WI38 (cell line): ENCODE measurements around the gene SLC34A2.

Source experiments
- H3K4me3 ChIP-seq: 2 replicates; pipeline ENCODE4 v1.5.1; 2011; ENCODE audit warnings: low read depth, mild to moderate bottlenecking, control low read depth, low read length
- TF ChIP-seq, protein P1 (sequence below): IDR thresholded peaks from 2 replicates; pipeline ENCODE4 v1.5.1; 2012; ENCODE audit warnings: low read depth, mild to moderate bottlenecking, control low read depth, low read length

SLC34A2 gene

DNA sequence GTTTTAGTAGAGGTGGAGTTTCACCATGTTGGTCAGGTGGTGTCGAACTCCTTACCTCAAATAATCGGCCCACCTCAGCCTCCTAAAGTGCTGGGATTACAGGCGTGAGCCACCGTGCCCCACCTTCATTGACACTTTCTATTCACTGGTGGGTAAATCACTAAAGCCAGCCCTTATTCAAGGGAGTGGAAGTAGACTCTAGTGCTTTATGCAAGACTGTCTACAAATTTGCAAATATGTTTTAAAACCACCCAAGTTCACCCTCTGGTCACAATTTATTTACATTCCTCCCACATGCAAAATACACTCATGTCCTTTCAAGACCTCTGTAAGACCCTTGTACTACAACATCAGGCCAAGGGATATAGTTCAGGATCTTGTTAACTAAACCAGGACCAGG, 45.0 kb downstream of the SLC34A2 start:
- TF ChIP-seq, protein P1, sequence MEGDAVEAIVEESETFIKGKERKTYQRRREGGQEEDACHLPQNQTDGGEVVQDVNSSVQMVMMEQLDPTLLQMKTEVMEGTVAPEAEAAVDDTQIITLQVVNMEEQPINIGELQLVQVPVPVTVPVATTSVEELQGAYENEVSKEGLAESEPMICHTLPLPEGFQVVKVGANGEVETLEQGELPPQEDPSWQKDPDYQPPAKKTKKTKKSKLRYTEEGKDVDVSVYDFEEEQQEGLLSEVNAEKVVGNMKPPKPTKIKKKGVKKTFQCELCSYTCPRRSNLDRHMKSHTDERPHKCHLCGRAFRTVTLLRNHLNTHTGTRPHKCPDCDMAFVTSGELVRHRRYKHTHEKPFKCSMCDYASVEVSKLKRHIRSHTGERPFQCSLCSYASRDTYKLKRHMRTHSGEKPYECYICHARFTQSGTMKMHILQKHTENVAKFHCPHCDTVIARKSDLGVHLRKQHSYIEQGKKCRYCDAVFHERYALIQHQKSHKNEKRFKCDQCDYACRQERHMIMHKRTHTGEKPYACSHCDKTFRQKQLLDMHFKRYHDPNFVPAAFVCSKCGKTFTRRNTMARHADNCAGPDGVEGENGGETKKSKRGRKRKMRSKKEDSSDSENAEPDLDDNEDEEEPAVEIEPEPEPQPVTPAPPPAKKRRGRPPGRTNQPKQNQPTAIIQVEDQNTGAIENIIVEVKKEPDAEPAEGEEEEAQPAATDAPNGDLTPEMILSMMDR: no peak
- no peak overlapping the region for H3K4me3 ChIP-seq

GRCh38 chr4:25702848-25703247, 47.2 kb downstream of the SLC34A2 start:
- TF ChIP-seq, protein P1: no peak
- no peak overlapping the region for H3K4me3 ChIP-seq

DNA sequence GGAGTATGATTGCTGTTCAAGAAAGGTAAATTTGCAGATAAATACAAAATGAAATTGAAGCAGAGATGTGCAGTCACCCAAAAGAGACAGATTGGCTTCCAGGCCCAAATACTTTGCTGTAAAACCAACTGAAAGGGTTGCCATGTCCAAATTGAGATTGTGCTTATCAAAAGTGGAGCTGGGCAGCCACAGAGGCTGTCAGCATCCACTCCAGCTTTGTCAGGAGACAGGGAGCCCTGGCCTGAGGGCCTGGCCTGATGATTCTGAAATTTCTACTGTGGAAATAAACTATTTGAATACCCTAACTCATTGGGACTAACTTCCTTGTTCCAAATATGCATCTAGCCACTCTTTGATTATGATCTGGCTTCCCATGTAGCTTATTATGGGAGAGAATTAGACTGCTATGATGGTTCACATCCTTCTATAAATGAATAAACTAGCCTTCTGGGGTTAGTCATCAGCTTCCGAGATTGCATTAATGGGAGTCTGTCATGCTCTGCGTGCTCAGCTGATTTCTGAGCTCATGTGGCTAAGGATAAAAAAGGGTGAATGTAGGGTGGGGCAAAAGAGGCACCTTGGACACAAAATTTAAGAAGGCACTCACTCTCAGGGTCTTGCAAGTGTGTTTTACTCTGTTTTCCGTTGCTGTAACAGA, 48.2 kb downstream of the SLC34A2 start:
- H3K4me3 ChIP-seq: no peak overlapping the region
- TF ChIP-seq, protein P1: no peak

- no peak overlapping the region for H3K4me3 ChIP-seq
- TF ChIP-seq, protein P1: no peak
These were observed 48.9 kb downstream of the SLC34A2 start for GRCh38 chr4:25704516-25704915.

DNA sequence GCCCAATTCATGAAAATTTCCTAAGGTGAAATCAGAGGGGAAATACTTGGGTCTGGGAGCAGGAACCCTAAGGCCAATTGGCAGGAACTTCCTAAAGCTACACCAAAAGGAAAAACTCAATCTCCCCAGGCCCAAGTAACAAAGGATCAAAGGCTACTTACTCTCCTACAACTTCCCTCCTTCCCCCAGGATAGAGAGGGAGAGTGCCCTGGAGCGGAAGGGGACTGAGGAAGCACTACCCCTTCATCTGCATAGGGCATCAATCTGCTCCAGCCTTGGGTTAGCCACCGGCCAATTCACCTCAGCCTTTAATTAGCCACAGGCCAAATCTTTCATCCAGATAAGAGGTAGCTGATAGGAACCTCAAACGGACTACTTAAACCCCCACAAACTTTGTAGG, 55.0 kb downstream of the SLC34A2 start:
- TF ChIP-seq, protein P1: no peak
- no peak overlapping the region for H3K4me3 ChIP-seq

- TF ChIP-seq, protein P1: no peak
- no peak overlapping the region for H3K4me3 ChIP-seq
These were observed 57.0 kb downstream of the SLC34A2 start for GRCh38 chr4:25712611-25713010.

- TF ChIP-seq, protein P1: no peak
- no peak overlapping the region for H3K4me3 ChIP-seq
These were observed 58.2 kb downstream of the SLC34A2 start for GRCh38 chr4:25713812-25714211.
